Spleen (tissue), 11 donors: Measurements from ENCODE around the gene CTSG. TPM values are rescaled to one million over a fixed set of nuclear protein-coding genes. Genes with fewer than 3 reads are reported as not detected.
"Not testable (repeated sequence)": the region's sequence is repeated elsewhere in the genome, so short reads cannot be mapped to it uniquely, and the experiment has no call there.

Source experiments
- DNase-seq: peaks from one replicate; pipeline ENCODE4 v3.0.0-alpha.2; 2020
- H3K27ac ChIP-seq, 8 donors: fragments of 200-600 bp; sonication (generic) in 7 of 8; 1 replicate in 4 of 8; 2 replicates in 4 of 8; pipeline versions ENCODE4 v1.5.0 to v1.8.0; 2016 to 2021; ENCODE audit warnings: inconsistent platforms in 4 of 8, mild to moderate bottlenecking in 4 of 8, moderate library complexity in 1 of 8
- H3K27me3 ChIP-seq, 7 donors: fragments of 200-600 bp; sonication (generic) in 6 of 7; replicated peaks in 1 of 7; 1 replicate in 4 of 7; 2 replicates in 3 of 7; pipeline versions ENCODE4 v1.5.0 to v1.8.0; 2016 to 2021; ENCODE audit warnings: inconsistent platforms in 3 of 7, mild to moderate bottlenecking in 1 of 7
- H3K36me3 ChIP-seq, 6 donors: fragments of 200-600 bp; sonication (generic) in 5 of 6; 1 replicate in 4 of 6; 2 replicates in 2 of 6; pipeline versions ENCODE4 v1.5.0 to v1.8.0; 2016 to 2021; ENCODE audit warnings: inconsistent platforms in 2 of 6
- H3K4me1 ChIP-seq, 6 donors: fragments of 200-600 bp; sonication (generic) in 5 of 6; 1 replicate in 3 of 6; 2 replicates in 3 of 6; pipeline versions ENCODE4 v1.5.0 to v1.8.0; 2016 to 2021; ENCODE audit warnings: inconsistent platforms in 3 of 6
- H3K4me3 ChIP-seq, 8 donors: fragments of 200-600 bp; sonication (generic) in 7 of 8; 1 replicate in 4 of 8; 2 replicates in 4 of 8; pipeline versions ENCODE4 v1.5.0 to v1.8.0; 2016 to 2021; ENCODE audit warnings: inconsistent platforms in 4 of 8, mild to moderate bottlenecking in 4 of 8, moderate library complexity in 2 of 8
- H3K9me3 ChIP-seq, 8 donors: fragments of 200-600 bp; sonication (generic) in 7 of 8; 1 replicate in 4 of 8; 2 replicates in 4 of 8; pipeline versions ENCODE4 v1.5.0 to v1.8.0; 2016 to 2021; ENCODE audit warnings: inconsistent platforms in 4 of 8
- CTCF ChIP-seq, 11 experiments: fragments of 200-600 bp in 7 of 11; fragments of 450-650 bp in 4 of 11; sonication (generic) in 4 of 11; IDR thresholded peaks in 8 of 11; conservative IDR thresholded peaks in 3 of 11; 1 replicate in 7 of 11; 2 replicates in 4 of 11; pipeline versions ENCODE4 v1.4.0 to v1.8.0; 2016 to 2021; ENCODE audit warnings: antibody characterized with exemption in 11 of 11, inconsistent platforms in 4 of 11, mild to moderate bottlenecking in 1 of 11
- POLR2A ChIP-seq, 3 donors: fragments of 450-650 bp; IDR thresholded peaks; one replicate each; pipeline ENCODE4 v1.5.1; 2017; ENCODE audit warnings: antibody characterized with exemption in 3 of 3, mild to moderate bottlenecking in 1 of 3
- POLR2AphosphoS5 ChIP-seq, 3 donors: sonication (generic); formaldehyde crosslinking; IDR thresholded peaks; one replicate each; pipeline ENCODE4 v1.5.1; 2017; ENCODE audit warnings: antibody characterized with exemption in 3 of 3
- WGBS, 5 donors: extraction: QIAGEN DNeasy Blood & Tissue Kit in 3 of 5; methylation state at CpG; one replicate each; pipeline versions ENCODE4 v1.1.5 to v1.1.7; 2013 to 2018; 5-methylcytosine and 5-hydroxymethylcytosine counted together
- intact Hi-C: fragments of 100-400 bp; cut with DNase I; formaldehyde crosslinking; loops from one replicate; pipeline ENCODE4 v1.15.0; 2023; ENCODE audit warnings: low total_unique reads
- polyA plus RNA-seq, 3 donors: library from polyadenylated mRNA; stranded (reverse); fragments of 200-250 nt; gene quantifications; one replicate each; pipeline ENCODE4 v1.2.1, GENCODE V29; 2013
- total RNA-seq, 7 donors: library from RNA; depleted of rRNA in 3 of 7; stranded (reverse); fragments of >200 nt in 3 of 7; fragmentation: NEBNext Ultra II Directional in 4 of 7; extraction: Animal tissue kit (Norgen Biotek cat#: 25700) in 4 of 7; gene quantifications; one replicate each; pipeline versions ENCODE4 v1.1.0 to v1.2.1, GENCODE V29; 2016 to 2021
- donor health status: healthy with polysubstance abuse.
- donor health status: DM: no; HTN: no; CAD: no; lungs with moderate emphysema.
- donor health status: DM: no; HTN: no; CAD: no.
- donor health status: Bipolar disorder and iron deficiency.
- donor health status: healthy.
- donor health status: DM: no; HTN: no; CAD: no.
- donor health status: DM: yes; HTN: yes; CAD: no.

The CTSG gene
- total and polyA plus RNA-seq, 10 donors = 0.74 to 53.1 (median 5.1) TPM

- no peak for TF ChIP-seq POLR2AphosphoS5 (IDR thresholded peaks at IDR 0.05)
- TF ChIP-seq CTCF (IDR thresholded peaks at IDR 0.05 in 8 of 11, conservative IDR thresholded peaks at IDR 0.05 in 3 of 11) = no peak
- no peak for TF ChIP-seq POLR2A (IDR thresholded peaks at IDR 0.05)
- H3K4me1 ChIP-seq = no peaks in the 10 kb centered on the region
- H3K27ac ChIP-seq = no peak overlapping the region
- H3K36me3 ChIP-seq = no peaks in the 10 kb centered on the region
- intact Hi-C loops = no loop called here
- no peak overlapping the region for H3K4me3 ChIP-seq
- H3K9me3 ChIP-seq = peaks cover 0 to 46% (median 28%) of the 10 kb centered on the region in 8 donors
- no peak for DNase-seq
- H3K27me3 ChIP-seq = no peaks in the 10 kb centered on the region
- 75 to 89% (median 88%) methylated on average over 2 of the region's 2 CpGs for WGBS, 5 donors
These were observed 33.6 kb downstream of the CTSG start for GRCh38 chr14:24542346-24542936.

GRCh38 chr14:24535737-24536136 lies 40.3 kb downstream of the CTSG start:
- intact Hi-C loops = no loop called here
- WGBS, 5 donors = 64 to 87% (median 71%) methylated on average over 1 of the region's 1 CpG

GRCh38 chr14:24534286-24534685 lies 41.8 kb downstream of the CTSG start:
- no peak overlapping the region for H3K27ac ChIP-seq
- no peaks in the 10 kb centered on the region for H3K9me3 ChIP-seq
- peaks cover 0 to 4% (median 0%) of the 10 kb centered on the region in 7 donors for H3K27me3 ChIP-seq
- H3K4me1 ChIP-seq = no peaks in the 10 kb centered on the region
- WGBS, 5 donors = 22 to 37% (median 35%) methylated on average over 3 of the region's 3 CpGs
- intact Hi-C loops = no loop called here
- DNase-seq = no peak
- TF ChIP-seq POLR2AphosphoS5 (IDR thresholded peaks at IDR 0.05) = no peak
- no peak for TF ChIP-seq CTCF (IDR thresholded peaks at IDR 0.05 in 8 of 11, conservative IDR thresholded peaks at IDR 0.05 in 3 of 11)
- no peak overlapping the region for H3K4me3 ChIP-seq
- H3K36me3 ChIP-seq = no peaks in the 10 kb centered on the region

More at GRCh38 chr14:24535737-24536136, 40.3 kb downstream of the CTSG start:
- DNase-seq = no peak
- no peak overlapping the region for H3K4me3 ChIP-seq
- no peaks in the 10 kb centered on the region for H3K9me3 ChIP-seq
- peaks cover 0 to 4% (median 0%) of the 10 kb centered on the region in 7 donors for H3K27me3 ChIP-seq
- no peak overlapping the region for H3K27ac ChIP-seq
- no peaks in the 10 kb centered on the region for H3K36me3 ChIP-seq
- no peaks in the 10 kb centered on the region for H3K4me1 ChIP-seq
- TF ChIP-seq POLR2AphosphoS5 (IDR thresholded peaks at IDR 0.05) = no peak

- 76 to 84% (median 79%) methylated on average over 15 of the region's 15 CpGs for WGBS, 5 donors
- H3K4me1 ChIP-seq, H3K4me3 ChIP-seq, H3K27me3 ChIP-seq, DNase-seq, H3K27ac ChIP-seq, H3K36me3 ChIP-seq, intact Hi-C loops, H3K9me3 ChIP-seq: not testable (repeated sequence)
These were observed 50.0 kb downstream of the CTSG start for GRCh38 chr14:24525877-24526620.

Other genes with a start within 250 kb of the CTSG start
- gene ADCY4, start 241.2 kb downstream of the CTSG start, total RNA-seq = 100 to 1,000 TPM in 1 of 7 donors, 10 to 100 TPM in 6; 34.4 to 114 (median 68.7) TPM
- 10 to 100 TPM; 13.0 to 53.5 (median 34.0) TPM for gene ADCY4, start 241.2 kb downstream of the CTSG start, polyA plus RNA-seq
- gene RIPK3, start 236.3 kb downstream of the CTSG start, total RNA-seq = 10 to 100 TPM; 24.8 to 42.4 (median 32.6) TPM
- 10 to 100 TPM; 14.0 to 18.4 (median 14.7) TPM for gene RIPK3, start 236.3 kb downstream of the CTSG start, polyA plus RNA-seq
- gene NFATC4, start 208.1 kb downstream of the CTSG start, total RNA-seq = 10 to 100 TPM; 10.7 to 29.2 (median 20.2) TPM
- 100 to 1,000 TPM in 1 of 3 donors, 10 to 100 TPM in 2; 51.1 to 145 (median 99.9) TPM for gene NFATC4, start 208.1 kb downstream of the CTSG start, polyA plus RNA-seq
- 10 to 100 TPM in 5 of 7 donors, 1 to 10 TPM in 2; 4.7 to 18.0 (median 12.0) TPM for gene NYNRIN, start 177.2 kb downstream of the CTSG start, total RNA-seq
- gene NYNRIN, start 177.2 kb downstream of the CTSG start, polyA plus RNA-seq = 1 to 10 TPM in 2 of 3 donors, under 1 TPM in 1; 0.87 to 2.7 (median 2.2) TPM
- 10 to 100 TPM in 4 of 7 donors, 1 to 10 TPM in 3; 4.3 to 21.7 (median 13.7) TPM for gene CBLN3, start 146.6 kb downstream of the CTSG start, total RNA-seq
- gene CBLN3, start 146.6 kb downstream of the CTSG start, polyA plus RNA-seq = 10 to 100 TPM in 1 of 3 donors, 1 to 10 TPM in 2; 5.8 to 13.8 (median 6.8) TPM
- 10 to 100 TPM; 65.5 to 90.6 (median 72.2) TPM for gene KHNYN, start 146.3 kb downstream of the CTSG start, total RNA-seq
- 10 to 100 TPM; 10.9 to 35.2 (median 14.0) TPM for gene KHNYN, start 146.3 kb downstream of the CTSG start, polyA plus RNA-seq
- 10 to 100 TPM; 48.2 to 87.8 (median 63.7) TPM for gene SDR39U1, start 133.5 kb downstream of the CTSG start, total RNA-seq
- gene SDR39U1, start 133.5 kb downstream of the CTSG start, polyA plus RNA-seq = 100 to 1,000 TPM in 2 of 3 donors, 10 to 100 TPM in 1; 94.6 to 146 (median 124) TPM
- not detected for gene CMA1, start 68.0 kb downstream of the CTSG start, total RNA-seq
- gene CMA1, start 68.0 kb downstream of the CTSG start, polyA plus RNA-seq = under 1 TPM in 1 of 3 donors, not detected in 2; 0.09 TPM
- 10 to 100 TPM in 5 of 7 donors, 1 to 10 TPM in 2; 4.7 to 29.4 (median 11.6) TPM for gene GZMH, start 33.4 kb upstream of the CTSG start, total RNA-seq
- gene GZMH, start 33.4 kb upstream of the CTSG start, polyA plus RNA-seq = 1 to 10 TPM; 2.8 to 8.5 (median 3.3) TPM
- 10 to 100 TPM in 6 of 7 donors, 1 to 10 TPM in 1; 9.8 to 25.4 (median 17.9) TPM for gene GZMB, start 57.9 kb upstream of the CTSG start, total RNA-seq
- gene GZMB, start 57.9 kb upstream of the CTSG start, polyA plus RNA-seq = 10 to 100 TPM in 1 of 3 donors, 1 to 10 TPM in 2; 6.3 to 14.4 (median 9.4) TPM